H1 (cell line): Measurements from ENCODE around the gene MAFG. TPM values are rescaled to one million over a fixed set of nuclear protein-coding genes. Genes with fewer than 3 reads are reported as not detected.
A peak's percentile ranks its signal among the peaks of the same experiment; 100 is the strongest.

Experiments
- CTCF ChIA-PET: fragments of 300-600 bp; sonication (Branson Sonifier 250); formaldehyde crosslinking; loops from one replicate; lab custom pipeline; 2021; ENCODE audit not compliant: partially characterized antibody; lab: Charles Lee
- POLR2A ChIA-PET: fragments of 300-600 bp; sonication (Branson Sonifier 250); formaldehyde crosslinking; loops from one replicate; lab custom pipeline; 2021; ENCODE audit warnings: inconsistent platforms; ENCODE audit not compliant: partially characterized antibody; lab: Charles Lee
- DNase-seq, 2 experiments: peaks; one replicate each; pipeline versions ENCODE4 v3.0.0 to v3.0.0-alpha.2; 2010 to 2022; ENCODE audit warnings: low spot score in 2 of 2, low read depth in 1 of 2, mixed read lengths in 1 of 2
- FAIRE-seq: peaks from 2 replicates; lab custom pipeline; 2011; peaks lifted over from hg19 to GRCh38; lab: Jason Lieb, UNC
- H2AFZ ChIP-seq: 2 replicates; pipeline ENCODE4 v1.8.1; 2012; ENCODE audit warnings: low read length, inconsistent platforms
- H2AK5ac ChIP-seq: 2 replicates; pipeline ENCODE4 v1.6.1; 2013; ENCODE audit warnings: low read depth, low read length
- H2BK120ac ChIP-seq: replicated peaks from 2 replicates; pipeline ENCODE3; 2013; ENCODE audit warnings: low read depth, low read length, inconsistent platforms
- H2BK12ac ChIP-seq: 2 replicates; pipeline ENCODE4 v1.6.1; 2013; ENCODE audit warnings: low read depth, low read length
- H2BK15ac ChIP-seq: 2 replicates; pipeline ENCODE4 v1.6.1; 2013; ENCODE audit warnings: low read length
- H2BK20ac ChIP-seq: 2 replicates; pipeline ENCODE4 v1.6.1; 2013; ENCODE audit warnings: low read length
- H2BK5ac ChIP-seq: 2 replicates; pipeline ENCODE4 v1.6.1; 2013; ENCODE audit warnings: low read depth, low read length
- H3K14ac ChIP-seq: 2 replicates; pipeline ENCODE4 v1.6.1; 2013; ENCODE audit warnings: inconsistent platforms; ENCODE audit not compliant: insufficient read length
- H3K18ac ChIP-seq: 2 replicates; pipeline ENCODE4 v1.6.1; 2013; ENCODE audit warnings: low read length; ENCODE audit errors: extremely low read depth
- H3K23ac ChIP-seq: 2 replicates; pipeline ENCODE4 v1.6.1; 2013; ENCODE audit warnings: inconsistent platforms; ENCODE audit not compliant: insufficient read length
- H3K23me2 ChIP-seq: 2 replicates; pipeline ENCODE4 v1.6.1; 2013; ENCODE audit warnings: low read depth, low read length
- H3K27ac ChIP-seq: 2 replicates; pipeline ENCODE4 v1.6.1; 2011; ENCODE audit warnings: low read depth, low read length, inconsistent platforms
- H3K27me3 ChIP-seq, 4 experiments: replicated peaks in 1 of 4; 1 replicate in 1 of 4; 2 replicates in 3 of 4; pipeline versions ENCODE4 v1.6.1 to v1.8.1; 2011 to 2013; ENCODE audit warnings: low read length in 3 of 4, mild to moderate bottlenecking in 3 of 4, inconsistent platforms in 2 of 4, mixed read lengths in 2 of 4, moderate library complexity in 1 of 4; ENCODE audit not compliant: control insufficient read depth in 3 of 4, insufficient read depth in 3 of 4; ENCODE audit errors: extremely low read depth in 1 of 4
- H3K36me3 ChIP-seq, 4 experiments: 2 replicates each; pipeline versions ENCODE4 v1.6.1 to v1.8.1; 2011 to 2013; ENCODE audit warnings: mild to moderate bottlenecking in 4 of 4, low read length in 3 of 4, moderate library complexity in 2 of 4, control low read depth in 1 of 4, inconsistent platforms in 1 of 4; ENCODE audit not compliant: insufficient read depth in 4 of 4, control insufficient read depth in 2 of 4
- H3K4ac ChIP-seq: replicated peaks from 2 replicates; pipeline ENCODE3; 2013; ENCODE audit warnings: low read length, low read depth, mixed read lengths, inconsistent platforms; ENCODE audit not compliant: insufficient read length
- H3K4me1 ChIP-seq, 4 experiments: replicated peaks in 1 of 4; 1 replicate in 1 of 4; 2 replicates in 3 of 4; pipeline versions ENCODE4 v1.6.1 to v1.8.1; 2011 to 2013; ENCODE audit warnings: low read length in 3 of 4, inconsistent platforms in 2 of 4, mixed read lengths in 1 of 4; ENCODE audit not compliant: insufficient read depth in 4 of 4, control insufficient read depth in 3 of 4
- H3K4me2 ChIP-seq, 2 experiments: 2 replicates each; pipeline versions ENCODE4 v1.6.1 to v1.8.1; 2011 to 2013; ENCODE audit warnings: low read depth in 2 of 2, low read length in 2 of 2, control low read depth in 1 of 2, inconsistent platforms in 1 of 2, mild to moderate bottlenecking in 1 of 2; ENCODE audit not compliant: insufficient read depth in 1 of 2
- H3K4me3 ChIP-seq, 4 experiments: fragments of 200-600, 300-600 bp in 1 of 4; sonication (generic), shearing (Covaris generic), sonication (Bioruptor Twin) in 1 of 4; 2 replicates each; pipeline versions ENCODE4 v1.5.1 to v1.8.1; 2011 to 2016; ENCODE audit warnings: low read length in 4 of 4, low read depth in 3 of 4, control low read depth in 2 of 4, inconsistent platforms in 2 of 4, mild to moderate bottlenecking in 2 of 4, mixed read lengths in 1 of 4, moderate library complexity in 1 of 4; ENCODE audit not compliant: insufficient read depth in 2 of 4; ENCODE audit errors: extremely low read depth in 1 of 4
- H3K56ac ChIP-seq: replicated peaks from 2 replicates; pipeline ENCODE3; 2013; ENCODE audit warnings: low read depth, mild to moderate bottlenecking, mixed read lengths, low read length, inconsistent platforms; ENCODE audit not compliant: insufficient read length
- H3K79me1 ChIP-seq: 2 replicates; pipeline ENCODE4 v1.6.1; 2013; ENCODE audit warnings: low read depth, low read length, control low read depth
- H3K79me2 ChIP-seq, 2 experiments: 2 replicates each; pipeline versions ENCODE4 v1.6.1 to v1.8.1; 2012 to 2013; ENCODE audit warnings: low read length in 2 of 2, mild to moderate bottlenecking in 2 of 2, inconsistent platforms in 1 of 2; ENCODE audit not compliant: insufficient read depth in 2 of 2, control insufficient read depth in 1 of 2
- H3K9ac ChIP-seq, 4 experiments: replicated peaks in 1 of 4; 1 replicate in 1 of 4; 2 replicates in 3 of 4; pipeline versions ENCODE4 v1.6.1 to v1.8.1; 2011 to 2013; ENCODE audit warnings: low read depth in 3 of 4, low read length in 3 of 4, control low read depth in 2 of 4, mild to moderate bottlenecking in 2 of 4, moderate library complexity in 2 of 4, inconsistent platforms in 1 of 4; ENCODE audit errors: extremely low read depth in 1 of 4
- H3K9me3 ChIP-seq, 2 experiments: 2 replicates each; pipeline versions ENCODE4 v1.6.1 to v1.8.1; 2012 to 2013; ENCODE audit warnings: mild to moderate bottlenecking in 2 of 2, moderate library complexity in 2 of 2, control low read depth in 1 of 2, inconsistent platforms in 1 of 2, low read depth in 1 of 2, low read length in 1 of 2, mixed read lengths in 1 of 2; ENCODE audit not compliant: insufficient read depth in 2 of 2
- H4K20me1 ChIP-seq, 2 experiments: replicated peaks in 1 of 2; 2 replicates each; pipeline versions ENCODE3 to v1.8.1; 2011 to 2013; ENCODE audit warnings: inconsistent platforms in 2 of 2, low read length in 2 of 2, mild to moderate bottlenecking in 1 of 2; ENCODE audit not compliant: insufficient read depth in 2 of 2, control insufficient read depth in 1 of 2
- H4K5ac ChIP-seq: 2 replicates; pipeline ENCODE4 v1.6.1; 2013; ENCODE audit warnings: low read length, low read depth, mixed read lengths, inconsistent platforms; ENCODE audit not compliant: insufficient read length
- H4K8ac ChIP-seq: 2 replicates; pipeline ENCODE4 v1.8.0; 2013; ENCODE audit warnings: mild to moderate bottlenecking, moderate library complexity, low read length, inconsistent platforms; ENCODE audit not compliant: insufficient read depth; ENCODE audit errors: extremely low read depth
- H4K91ac ChIP-seq: replicated peaks from 2 replicates; pipeline ENCODE3; 2013; ENCODE audit warnings: low read length, mixed read lengths, inconsistent platforms; ENCODE audit not compliant: insufficient read length
- BRCA1 ChIP-seq: IDR thresholded peaks from 2 replicates; pipeline ENCODE4 v1.6.1; 2012; ENCODE audit warnings: low read depth, low read length, improper control_type of control experiment
- CEBPB ChIP-seq: IDR thresholded peaks from 2 replicates; pipeline ENCODE4 v1.6.1; 2012; ENCODE audit warnings: low read depth, low read length
- CREB1 ChIP-seq: IDR thresholded peaks from 2 replicates; pipeline ENCODE4 v1.6.1; 2012; ENCODE audit warnings: inconsistent platforms
- EGR1 ChIP-seq: IDR thresholded peaks from 2 replicates; pipeline ENCODE4 v1.6.1; 2011; ENCODE audit warnings: low read depth, low read length, borderline replicate concordance
- JUN ChIP-seq: IDR thresholded peaks from 2 replicates; pipeline ENCODE4 v1.6.1; 2011; ENCODE audit warnings: low read depth, mild to moderate bottlenecking, improper control_type of control experiment, low read length
- JUND ChIP-seq: IDR thresholded peaks from 2 replicates; pipeline ENCODE4 v1.6.1; 2011; ENCODE audit warnings: mild to moderate bottlenecking, improper control_type of control experiment, low read length
- MAFK ChIP-seq: IDR thresholded peaks from 2 replicates; pipeline ENCODE4 v1.6.1; 2012; ENCODE audit warnings: low read depth, mild to moderate bottlenecking, improper control_type of control experiment, low read length
- NRF1 ChIP-seq: IDR thresholded peaks from 2 replicates; pipeline ENCODE4 v1.6.1; 2011; ENCODE audit warnings: mild to moderate bottlenecking, low read depth, low read length, improper control_type of control experiment
- PHF8 ChIP-seq: fragments of 200-600 bp; sonication (generic); conservative IDR thresholded peaks from 2 replicates; pipeline ENCODE4 v1.7.1; 2012; ENCODE audit warnings: low read depth, mild to moderate bottlenecking, inconsistent platforms, low read length, moderate library complexity
- SIN3A ChIP-seq, 2 experiments: IDR thresholded peaks in 1 of 2; conservative IDR thresholded peaks in 1 of 2; 2 replicates each; pipeline ENCODE4 v1.6.1; 2011 to 2012; ENCODE audit warnings: low read length in 2 of 2, improper control_type of control experiment in 1 of 2, low read depth in 1 of 2, mild to moderate bottlenecking in 1 of 2
- SIRT6 ChIP-seq: IDR thresholded peaks from one replicate; pipeline ENCODE4 v1.7.1; 2012; ENCODE audit warnings: low read length, inconsistent platforms
- SIX5 ChIP-seq: IDR thresholded peaks from 2 replicates; pipeline ENCODE4 v1.6.1; 2011; ENCODE audit warnings: mild to moderate bottlenecking, low read depth, low read length
- SRF ChIP-seq: IDR thresholded peaks from 2 replicates; pipeline ENCODE4 v1.6.1; 2011; ENCODE audit warnings: mild to moderate bottlenecking, low read depth, low read length, moderate library complexity
- YY1 ChIP-seq: IDR thresholded peaks from 2 replicates; pipeline ENCODE4 v1.6.1; 2011; ENCODE audit warnings: low read depth, mild to moderate bottlenecking, low read length
- WGBS, 2 experiments: shearing (Covaris generic) in 1 of 2; methylation state at CpG; one replicate each; pipeline versions ENCODE4 v1.1.6 to v1.1.7; 2013 to 2015; ENCODE audit warnings: low lambda C conversion rate in 2 of 2, mixed read lengths in 2 of 2, inconsistent platforms in 1 of 2, low coverage in 1 of 2, missing lambda C conversion rate in 1 of 2; ENCODE audit not compliant: insufficient replicate concordance in 2 of 2, insufficient coverage in 1 of 2, insufficient read length in 1 of 2; ENCODE audit errors: extremely low coverage in 1 of 2, missing lambda C conversion rate in 1 of 2; 5-methylcytosine and 5-hydroxymethylcytosine counted together
- polyA plus RNA-seq, 7 experiments: library from polyadenylated mRNA; depleted of rRNA in 3 of 7; stranded (reverse) in 5 of 7; unstranded in 2 of 7; fragments of >200 nt in 5 of 7; fragments of 200-250 nt in 2 of 7; gene quantifications; 1 replicate in 5 of 7; 2 replicates in 1 of 7; 4 replicates in 1 of 7; pipeline versions ENCODE4 v1.2.1 to v1.2.3, GENCODE V29; 2011 to 2013; ENCODE audit warnings: missing spikeins in 2 of 7, mixed read lengths in 2 of 7
- total RNA-seq: library from RNA; stranded (reverse); fragmentation: NEBNext Ultra II Directional; extraction: Animal tissue kit (Norgen Biotek cat#: 25700); gene quantifications from 2 replicates; pipeline ENCODE4 v1.2.1, GENCODE V29; 2021

Gene MAFG
- total and polyA plus RNA-seq, 2 of the 8 experiments (the other 6 are each of a cell fraction or from before 2014, with no cell fraction given): 25.5 to 26.9 TPM

- Histone ChIP-seq H4K8ac (peak overlapping the region; percentile 30), H2BK5ac (peak overlapping the region; percentile 75; the same call in 1 of the 2 replicates), H3K23ac (no peak overlapping the region), H3K27ac (no peak overlapping the region; the same call in 1 of the 2 replicates), H2AK5ac (no peak overlapping the region), H3K23me2 (peaks cover 15% of the 10 kb centered on the region; the same call in 1 of the 2 replicates), H2BK12ac (peak overlapping the region; percentile 68; the same call in 1 of the 2 replicates), H3K36me3 (peaks cover 3 to 15% (median 5%) of the 10 kb centered on the region in 4 experiments; a peak in 5 of 8 replicates), H3K9ac (peak overlapping the region in 2 of 4 experiments; percentile 45 to 52; a peak in 3 of 7 replicates), H2BK15ac (peak overlapping the region; percentile 81; the same call in 1 of the 2 replicates), H3K79me2 (peaks cover 12 to 54% of the 10 kb centered on the region in 2 experiments; a peak in 3 of 4 replicates), H3K4me2 (peak overlapping the region; percentile 78 to 88), H3K56ac (no peak overlapping the region), H2AFZ (no peak overlapping the region), H3K14ac (no peak overlapping the region), H4K20me1 (peaks cover 8 to 24% of the 10 kb centered on the region in 2 experiments), H3K4ac (no peak overlapping the region), H2BK20ac (no peak overlapping the region), H2BK120ac (no peak overlapping the region), H3K9me3 (no peaks in the 10 kb centered on the region), H4K91ac (peak overlapping the region; percentile 5), H3K79me1 (peaks cover 34% of the 10 kb centered on the region), H3K4me3 (peak overlapping the region; percentile 67 to 89 (median 70)), H3K18ac (no peak overlapping the region), H4K5ac (no peak overlapping the region), H3K27me3 (peaks cover 0 to 12% (median 9%) of the 10 kb centered on the region in 4 experiments; a peak in 4 of 7 replicates), H3K4me1 (peaks cover 0 to 41% (median 32%) of the 10 kb centered on the region in 4 experiments; a peak in 6 of 7 replicates)
- WGBS, 2 experiments: 59% methylated on average over 9 of the region's 10 CpGs; no CpG with 5 or more reads in 1 of the 2 experiments
- POLR2A ChIA-PET: interaction anchor here (0.7 to 14.6 kb wide), 25 partner anchors 12 to 139 kb away, joined by 3 to 150 read pairs (median 4); partner anchors contain the start of genes ARHGDIA, MCRIP1, NPB and PCYT2
- CTCF ChIA-PET: interaction anchor here (0.6 to 2.5 kb wide), 11 partner anchors 9 to 168 kb away, joined by 3 to 12 read pairs (median 5); no protein-coding TSS in a partner anchor
- DNase-seq (no peak), FAIRE-seq (no peak)
- no peak for TF ChIP-seq BRCA1
- TF ChIP-seq EGR1: no peak
- TF ChIP-seq CREB1: no peak
- TF ChIP-seq PHF8: no peak
- TF ChIP-seq SIN3A (conservative IDR thresholded peaks at IDR 0.05 in 1 of 2, IDR thresholded peaks at IDR 0.05 in 1 of 2; ENCODE audit: low read depth in 1 of 2, low read length in 2 of 2): no peak
- TF ChIP-seq YY1: no peak
- TF ChIP-seq SRF: no peak
- no peak for TF ChIP-seq SIX5
- no peak for TF ChIP-seq SIRT6
- no peak for TF ChIP-seq JUN
- no peak for TF ChIP-seq JUND
- TF ChIP-seq MAFK: no peak
- TF ChIP-seq CEBPB: no peak
- TF ChIP-seq NRF1: no peak
Observed at GRCh38 chr17:81925860-81926450, 1.6 kb downstream of the MAFG start.
